Left colon (tissue), 2 donors: Measurements from ENCODE around the gene TOMT. TPM values are rescaled to one million over a fixed set of nuclear protein-coding genes. Genes with fewer than 3 reads are reported as not detected.
"Not testable (repeated sequence)": the region's sequence is repeated elsewhere in the genome, so short reads cannot be mapped to it uniquely, and the experiment has no call there.

Source experiments
- ATAC-seq: fragments of 200-7000 bp; cut with Tn5 transposase; one replicate; pipeline ENCODE4 v1.9.1; 2020; ENCODE audit warnings: mild to moderate bottlenecking, moderate library complexity
- DNase-seq, 2 donors: peaks; one replicate each; pipeline ENCODE4 v3.0.0-alpha.2; 2020
- intact Hi-C, 2 donors: fragments of 100-400 bp; cut with DNase I in 1 of 2; cut with micrococcal nuclease in 1 of 2; formaldehyde crosslinking; loops; one replicate each; pipeline versions ENCODE4 v1.11.2 to v1.14.0; 2022; cut with DNase I, micrococcal nuclease
- total RNA-seq, 2 donors: library from RNA; stranded (reverse); fragmentation: NEBNext Ultra II Directional; extraction: Animal tissue kit (Norgen Biotek cat#: 25700); gene quantifications; one replicate each; pipeline ENCODE4 v1.2.1, GENCODE V29; 2021
- donor health status: DM: no; HTN: no; CAD: no.
- donor health status: DM: yes; HTN: yes; CAD: no.

The TOMT gene
- total RNA-seq, 2 donors from 2014 or later = not detected

- DNase-seq (no peak), ATAC-seq (no peak)
- intact Hi-C loops = no loop called here
Observed at GRCh38 chr11:72116019-72116755, 10.5 kb downstream of the TOMT start.

GRCh38 chr11:72119198-72119597 lies 13.5 kb downstream of the TOMT start:
- DNase-seq = no peak
- intact Hi-C loops = no loop called here
- ATAC-seq = no peak

- no peak for ATAC-seq
- DNase-seq = no peak
- intact Hi-C loops = no loop called here
Observed at GRCh38 chr11:72120930-72121329, 15.2 kb downstream of the TOMT start.

- DNase-seq (no peak), ATAC-seq (no peak)
Observed at GRCh38 chr11:72122607-72123006, 16.9 kb downstream of the TOMT start.

GRCh38 chr11:72123117-72123653 lies 17.5 kb downstream of the TOMT start:
- ATAC-seq (no peak), DNase-seq (no peak)
- intact Hi-C loops = no loop called here

More at GRCh38 chr11:72122607-72123006, 16.9 kb downstream of the TOMT start:
- intact Hi-C loops = no loop called here

GRCh38 chr11:72124046-72124445 lies 18.3 kb downstream of the TOMT start:
- intact Hi-C loops = no loop called here
- DNase-seq (no peak), ATAC-seq (no peak)

GRCh38 chr11:72125956-72126355 lies 20.2 kb downstream of the TOMT start:
- ATAC-seq = no peak
- intact Hi-C loops = no loop called here
- no peak for DNase-seq

- no peak for ATAC-seq
Observed at GRCh38 chr11:72127923-72128322, 22.2 kb downstream of the TOMT start.

GRCh38 chr11:72129381-72129780 lies 23.7 kb downstream of the TOMT start:
- ATAC-seq (no peak), DNase-seq (no peak)
- intact Hi-C loops = no loop called here

More at GRCh38 chr11:72127923-72128322, 22.2 kb downstream of the TOMT start:
- intact Hi-C loops = no loop called here
- no peak for DNase-seq

GRCh38 chr11:72132646-72133045 lies 26.9 kb downstream of the TOMT start:
- intact Hi-C loops = no loop called here
- DNase-seq (no peak), ATAC-seq (no peak)

GRCh38 chr11:72135473-72135872 lies 29.7 kb downstream of the TOMT start, which contains the start of gene FOLR3:
Gene FOLR3 (plus strand): TSS chr11:72135725. CDS start chr11:72135953, 228 bp downstream.
- DNase-seq, ATAC-seq, intact Hi-C loops: not testable (repeated sequence)

- intact Hi-C loops = no loop called here
- no peak for DNase-seq
- ATAC-seq = no peak
Observed at GRCh38 chr11:72135891-72136683, 30.4 kb downstream of the TOMT start.

GRCh38 chr11:72136684-72137262 lies 31.0 kb downstream of the TOMT start:
- ATAC-seq (peak; percentile 88), DNase-seq (peak in 1 of 2 donors; percentile 30)
- intact Hi-C loops = no loop called here

- DNase-seq = no peak
- intact Hi-C loops = no loop called here
- no peak for ATAC-seq
Observed at GRCh38 chr11:72138821-72139390, 33.2 kb downstream of the TOMT start.

GRCh38 chr11:72139500-72139899 lies 33.8 kb downstream of the TOMT start:
- intact Hi-C loops = no loop called here
- DNase-seq (no peak), ATAC-seq (no peak)

GRCh38 chr11:72140661-72141060 lies 34.9 kb downstream of the TOMT start:
- no peak for ATAC-seq
- intact Hi-C loops = no loop called here

GRCh38 chr11:72141066-72141465 lies 35.3 kb downstream of the TOMT start:
- DNase-seq (no peak), ATAC-seq (no peak)
- intact Hi-C loops = no loop called here

More at GRCh38 chr11:72140661-72141060, 34.9 kb downstream of the TOMT start:
- no peak for DNase-seq

- intact Hi-C loops, ATAC-seq, DNase-seq: not testable (repeated sequence)
Observed at GRCh38 chr11:72142086-72142485, 36.4 kb downstream of the TOMT start.

GRCh38 chr11:72142543-72142942 lies 36.8 kb downstream of the TOMT start:
- DNase-seq, ATAC-seq, intact Hi-C loops: not testable (repeated sequence)
